ENCODE data around the gene FGF14.

Gene FGF14

GRCh38 chr13:101931186-101931585, 470.7 kb downstream of the FGF14 start:
- Histone ChIP-seq H3K9me3 (ENCODE audit: insufficient read depth, low read depth, low read length) (no peaks in the 10 kb centered on the region), H3K36me3 (ENCODE audit: insufficient read depth, low read depth, low read length) (no peaks in the 10 kb centered on the region), H3K4me3 (ENCODE audit: low read length) (no peak overlapping the region), H3K9ac (ENCODE audit: low read depth, low read length) (no peak overlapping the region), H3K27me3 (ENCODE audit: insufficient read depth, low read length) (no peaks in the 10 kb centered on the region), H3K4me1 (ENCODE audit: insufficient read depth, low read length) (no peaks in the 10 kb centered on the region), H3K27ac (ENCODE audit: low read length) (no peak overlapping the region)

GRCh38 chr13:101930331-101930730, 471.5 kb downstream of the FGF14 start:
- Histone ChIP-seq H3K27me3 (ENCODE audit: insufficient read depth, low read length) (no peaks in the 10 kb centered on the region), H3K4me3 (ENCODE audit: low read length) (no peak overlapping the region), H3K9me3 (ENCODE audit: insufficient read depth, low read depth, low read length) (no peaks in the 10 kb centered on the region)

GRCh38 chr13:101925731-101926130, 476.1 kb downstream of the FGF14 start:
- Histone ChIP-seq H3K9ac (ENCODE audit: low read depth, low read length) (no peak overlapping the region), H3K36me3 (ENCODE audit: insufficient read depth, low read depth, low read length) (no peaks in the 10 kb centered on the region), H3K27me3 (ENCODE audit: insufficient read depth, low read length) (peaks cover 15% of the 10 kb centered on the region), H3K4me1 (ENCODE audit: insufficient read depth, low read length) (no peaks in the 10 kb centered on the region), H3K27ac (ENCODE audit: low read length) (no peak overlapping the region), H3K9me3 (ENCODE audit: insufficient read depth, low read depth, low read length) (no peaks in the 10 kb centered on the region), H3K4me3 (ENCODE audit: low read length) (no peak overlapping the region)

More at GRCh38 chr13:101930331-101930730, 471.5 kb downstream of the FGF14 start:
- Histone ChIP-seq H3K4me1 (ENCODE audit: insufficient read depth, low read length) (no peaks in the 10 kb centered on the region), H3K9ac (ENCODE audit: low read depth, low read length) (no peak overlapping the region), H3K27ac (ENCODE audit: low read length) (no peak overlapping the region), H3K36me3 (ENCODE audit: insufficient read depth, low read depth, low read length) (no peaks in the 10 kb centered on the region)

GRCh38 chr13:101919541-101920181, 482.2 kb downstream of the FGF14 start:
- peak overlapping the region; percentile 64 for H3K4me3 ChIP-seq (ENCODE audit: low read length)
- no peak overlapping the region for H3K27ac ChIP-seq (ENCODE audit: low read length)
- peaks cover 76% of the 10 kb centered on the region for H3K27me3 ChIP-seq (ENCODE audit: insufficient read depth, low read length)
- H3K9ac ChIP-seq (ENCODE audit: low read depth, low read length): no peak overlapping the region
- H3K9me3 ChIP-seq (ENCODE audit: insufficient read depth, low read depth, low read length): no peaks in the 10 kb centered on the region
- H3K4me1 ChIP-seq (ENCODE audit: insufficient read depth, low read length): peaks cover 4% of the 10 kb centered on the region; the same call in 1 of the 2 replicates
- no peaks in the 10 kb centered on the region for H3K36me3 ChIP-seq (ENCODE audit: insufficient read depth, low read depth, low read length)

- Histone ChIP-seq H3K27ac (ENCODE audit: low read length) (no peak overlapping the region), H3K4me3 (ENCODE audit: low read length) (peak overlapping the region; percentile 61), H3K27me3 (ENCODE audit: insufficient read depth, low read length) (peaks cover 90% of the 10 kb centered on the region), H3K4me1 (ENCODE audit: insufficient read depth, low read length) (peaks cover 4% of the 10 kb centered on the region; the same call in 1 of the 2 replicates), H3K9ac (ENCODE audit: low read depth, low read length) (no peak overlapping the region), H3K36me3 (ENCODE audit: insufficient read depth, low read depth, low read length) (no peaks in the 10 kb centered on the region), H3K9me3 (ENCODE audit: insufficient read depth, low read depth, low read length) (no peaks in the 10 kb centered on the region)
Observed at GRCh38 chr13:101917833-101918661, 483.8 kb downstream of the FGF14 start.

- Histone ChIP-seq H3K4me1 (ENCODE audit: insufficient read depth, low read length) (peaks cover 4% of the 10 kb centered on the region; the same call in 1 of the 2 replicates), H3K27me3 (ENCODE audit: insufficient read depth, low read length) (peaks cover 92% of the 10 kb centered on the region), H3K4me3 (ENCODE audit: low read length) (peak overlapping the region; percentile 61), H3K36me3 (ENCODE audit: insufficient read depth, low read depth, low read length) (no peaks in the 10 kb centered on the region), H3K27ac (ENCODE audit: low read length) (no peak overlapping the region), H3K9me3 (ENCODE audit: insufficient read depth, low read depth, low read length) (no peaks in the 10 kb centered on the region), H3K9ac (ENCODE audit: low read depth, low read length) (no peak overlapping the region)
Observed at GRCh38 chr13:101917475-101917810, 484.4 kb downstream of the FGF14 start.

- Histone ChIP-seq H3K36me3 (ENCODE audit: insufficient read depth, low read depth, low read length) (no peaks in the 10 kb centered on the region), H3K9me3 (ENCODE audit: insufficient read depth, low read depth, low read length) (no peaks in the 10 kb centered on the region), H3K4me3 (ENCODE audit: low read length) (peak overlapping the region; percentile 61; the same call in 1 of the 2 replicates), H3K4me1 (ENCODE audit: insufficient read depth, low read length) (peaks cover 4% of the 10 kb centered on the region; the same call in 1 of the 2 replicates), H3K27ac (ENCODE audit: low read length) (no peak overlapping the region), H3K27me3 (ENCODE audit: insufficient read depth, low read length) (peaks cover 89% of the 10 kb centered on the region), H3K9ac (ENCODE audit: low read depth, low read length) (no peak overlapping the region)
Observed at GRCh38 chr13:101916775-101917474, 484.9 kb downstream of the FGF14 start.

GRCh38 chr13:101916108-101916774, 485.6 kb downstream of the FGF14 start:
- Histone ChIP-seq H3K9ac (ENCODE audit: low read depth, low read length) (no peak overlapping the region), H3K4me3 (ENCODE audit: low read length) (peak overlapping the region; percentile 61; the same call in 1 of the 2 replicates), H3K4me1 (ENCODE audit: insufficient read depth, low read length) (peaks cover 4% of the 10 kb centered on the region; the same call in 1 of the 2 replicates), H3K27me3 (ENCODE audit: insufficient read depth, low read length) (peaks cover 82% of the 10 kb centered on the region), H3K27ac (ENCODE audit: low read length) (no peak overlapping the region), H3K9me3 (ENCODE audit: insufficient read depth, low read depth, low read length) (no peaks in the 10 kb centered on the region), H3K36me3 (ENCODE audit: insufficient read depth, low read depth, low read length) (no peaks in the 10 kb centered on the region)

- Histone ChIP-seq H3K4me3 (ENCODE audit: low read length) (peak overlapping the region; percentile 61; the same call in 1 of the 2 replicates), H3K27ac (ENCODE audit: low read length) (no peak overlapping the region), H3K9me3 (ENCODE audit: insufficient read depth, low read depth, low read length) (no peaks in the 10 kb centered on the region), H3K9ac (ENCODE audit: low read depth, low read length) (no peak overlapping the region), H3K36me3 (ENCODE audit: insufficient read depth, low read depth, low read length) (no peaks in the 10 kb centered on the region), H3K4me1 (ENCODE audit: insufficient read depth, low read length) (peaks cover 4% of the 10 kb centered on the region; the same call in 1 of the 2 replicates), H3K27me3 (ENCODE audit: insufficient read depth, low read length) (peaks cover 77% of the 10 kb centered on the region)
Observed at GRCh38 chr13:101915755-101916107, 486.1 kb downstream of the FGF14 start.

GRCh38 chr13:101915331-101915730, 486.5 kb downstream of the FGF14 start:
- Histone ChIP-seq H3K4me1 (ENCODE audit: insufficient read depth, low read length) (peaks cover 4% of the 10 kb centered on the region; the same call in 1 of the 2 replicates), H3K27ac (ENCODE audit: low read length) (no peak overlapping the region), H3K9ac (ENCODE audit: low read depth, low read length) (no peak overlapping the region), H3K9me3 (ENCODE audit: insufficient read depth, low read depth, low read length) (no peaks in the 10 kb centered on the region), H3K27me3 (ENCODE audit: insufficient read depth, low read length) (peaks cover 73% of the 10 kb centered on the region), H3K4me3 (ENCODE audit: low read length) (peak overlapping the region; percentile 61; the same call in 1 of the 2 replicates), H3K36me3 (ENCODE audit: insufficient read depth, low read depth, low read length) (no peaks in the 10 kb centered on the region)

GRCh38 chr13:101911752-101912151, 490.1 kb downstream of the FGF14 start:
- Histone ChIP-seq H3K4me1 (ENCODE audit: insufficient read depth, low read length) (no peaks in the 10 kb centered on the region), H3K4me3 (ENCODE audit: low read length) (no peak overlapping the region), H3K27me3 (ENCODE audit: insufficient read depth, low read length) (peaks cover 37% of the 10 kb centered on the region), H3K27ac (ENCODE audit: low read length) (no peak overlapping the region), H3K36me3 (ENCODE audit: insufficient read depth, low read depth, low read length) (no peaks in the 10 kb centered on the region), H3K9me3 (ENCODE audit: insufficient read depth, low read depth, low read length) (no peaks in the 10 kb centered on the region), H3K9ac (ENCODE audit: low read depth, low read length) (no peak overlapping the region)
